CD4-positive, alpha-beta T cell treated with Interleukin-17A for 1 hour (primary cell): ENCODE measurements around the gene CEBPG.

Source experiments
- DNase-seq: peaks from one replicate; pipeline ENCODE4 v3.0.0-alpha.2; 2020

CEBPG gene

DNA sequence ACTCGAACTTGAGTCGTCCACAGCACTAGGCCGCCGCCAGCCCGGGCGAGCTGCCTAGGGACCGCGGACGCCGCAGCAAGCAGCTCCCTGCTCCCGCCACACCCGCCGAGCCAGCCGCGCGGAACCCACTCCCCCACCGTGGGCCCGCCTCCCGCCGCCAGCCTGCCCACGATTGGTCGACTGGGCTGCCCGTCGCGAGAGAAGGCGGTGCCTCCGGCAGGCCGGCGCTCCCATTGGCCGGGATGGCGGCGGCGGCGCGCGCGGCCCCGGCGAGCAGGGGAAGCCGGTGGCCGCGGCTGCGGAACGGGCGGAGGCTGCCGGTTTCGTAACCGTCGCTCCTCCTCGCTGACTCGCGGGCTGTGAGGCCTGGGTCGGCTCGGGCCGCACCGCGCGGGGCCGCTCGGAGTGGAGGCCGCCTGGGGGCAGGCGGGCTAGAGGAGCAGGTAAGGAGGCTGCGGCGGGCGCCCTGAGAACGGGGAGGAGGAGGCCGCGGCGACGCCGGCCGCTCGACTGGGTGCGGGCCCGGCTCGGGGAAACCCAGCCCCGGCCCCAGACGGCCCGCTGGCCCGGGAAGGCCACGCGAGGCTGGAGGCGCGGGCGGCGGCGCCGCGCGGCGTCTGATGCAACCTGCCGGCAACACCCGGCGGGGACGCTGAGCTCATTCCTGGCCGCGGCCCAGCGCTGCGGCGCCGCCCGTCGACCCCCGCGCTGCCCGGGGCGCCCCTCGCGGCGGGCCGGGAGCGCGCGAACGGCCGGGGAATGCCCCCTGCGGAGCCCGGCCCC, at the start of gene CEBPG:
TSS of gene CEBPG (plus strand) at position 257 of the 783 bp plus-strand sequence. CDS start 5,531 bp downstream, outside the sequence.
- peak; percentile 95 for DNase-seq

DNA sequence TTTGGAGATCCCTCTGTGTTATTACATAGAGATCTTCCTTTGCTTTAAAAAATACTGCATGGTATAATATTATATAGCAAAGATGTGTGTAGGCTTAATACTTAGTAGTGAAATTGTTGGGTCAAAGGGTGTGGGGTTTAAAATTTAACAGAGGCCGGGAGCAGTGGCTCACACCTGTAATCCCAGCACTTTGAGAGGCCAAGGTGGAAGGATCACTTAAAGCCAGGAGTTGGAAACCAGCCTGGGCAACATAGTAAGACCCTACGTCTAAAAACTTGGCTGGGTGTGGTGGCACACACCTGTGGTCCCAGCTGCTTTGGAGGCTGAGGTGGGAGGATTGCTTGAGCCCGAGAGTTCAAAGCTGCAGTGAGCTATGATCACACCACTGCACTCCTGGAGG, 48.9 kb upstream of the CEBPG start:
- DNase-seq: no peak

DNA sequence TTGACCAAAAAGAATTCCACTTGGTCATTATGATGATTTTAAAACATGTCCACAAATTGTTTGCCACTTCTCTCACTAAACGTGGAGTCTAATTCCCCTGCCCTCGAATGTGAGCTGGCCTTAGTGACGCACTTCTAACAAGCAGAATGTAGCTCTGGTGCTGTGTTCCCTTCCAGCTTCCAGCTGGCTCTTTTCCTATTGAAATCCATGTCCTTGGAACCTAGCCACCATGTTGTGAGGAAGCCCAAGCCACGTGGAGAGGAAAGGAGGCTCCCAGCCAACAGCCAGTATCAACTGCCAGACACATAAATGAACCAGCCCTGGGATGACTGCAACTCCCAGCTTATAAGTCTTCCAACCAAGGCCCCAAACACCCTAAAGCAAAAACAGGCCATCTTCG, 47.6 kb upstream of the CEBPG start:
- no peak for DNase-seq

DNA sequence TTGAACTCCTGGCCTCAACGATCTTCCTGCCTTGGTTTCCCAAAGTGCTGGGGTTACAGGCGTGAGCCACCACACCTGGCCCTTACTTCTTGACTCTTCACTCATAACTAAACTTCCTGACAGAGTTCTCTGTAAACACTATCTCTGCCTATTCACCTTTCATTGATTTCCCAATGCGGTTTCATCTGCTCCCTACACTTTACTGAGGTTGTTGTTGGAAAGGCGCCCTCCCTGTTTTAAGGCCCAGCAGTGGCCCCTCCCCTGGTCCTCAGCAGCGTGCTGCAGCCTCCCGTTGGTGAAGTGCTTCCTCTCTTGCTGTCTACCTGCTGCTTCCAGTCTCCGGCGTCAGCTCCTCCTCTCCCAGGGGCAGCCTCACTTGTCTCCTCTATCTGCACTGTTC, 44.4 kb upstream of the CEBPG start:
- DNase-seq: no peak

DNA sequence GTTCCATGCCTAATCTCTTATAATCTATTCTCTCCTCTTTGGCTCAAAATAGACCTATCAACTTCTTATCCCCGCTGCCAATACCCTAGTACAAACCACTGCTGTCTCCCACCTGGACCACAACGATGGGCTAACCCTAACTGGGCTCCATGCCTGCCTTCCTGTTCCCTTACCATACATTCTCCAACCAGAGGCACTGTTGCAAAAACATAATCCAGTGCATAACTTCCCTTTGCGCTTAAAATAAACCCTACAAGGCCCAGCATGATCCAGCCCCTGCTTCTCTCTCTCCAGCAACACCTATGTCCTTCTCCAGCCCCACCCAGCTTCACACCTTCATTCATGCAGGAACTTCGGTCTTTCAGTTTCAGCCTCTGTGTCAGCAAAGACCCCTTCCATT, 43.8 kb upstream of the CEBPG start:
- DNase-seq: no peak

DNA sequence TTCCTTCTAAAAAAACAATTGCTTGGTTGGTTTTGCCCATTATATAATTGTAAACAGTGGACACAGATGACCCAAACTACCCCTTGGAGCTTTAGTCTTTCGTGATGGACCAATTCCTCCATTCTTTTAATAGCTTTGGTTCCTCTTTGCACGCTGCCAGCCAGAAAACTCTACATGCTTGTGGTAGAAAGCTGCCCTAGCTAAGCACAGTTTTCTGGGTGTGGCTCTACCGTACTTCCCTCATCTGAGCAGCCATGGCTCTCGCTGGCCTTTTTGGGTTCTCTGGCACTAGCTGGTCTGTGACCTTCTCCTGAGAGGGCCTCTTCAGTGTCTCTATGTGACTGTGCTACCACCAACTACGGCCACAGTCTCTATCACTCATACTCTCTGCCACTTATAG, 41.3 kb upstream of the CEBPG start:
- peak; percentile 15 for DNase-seq

DNA sequence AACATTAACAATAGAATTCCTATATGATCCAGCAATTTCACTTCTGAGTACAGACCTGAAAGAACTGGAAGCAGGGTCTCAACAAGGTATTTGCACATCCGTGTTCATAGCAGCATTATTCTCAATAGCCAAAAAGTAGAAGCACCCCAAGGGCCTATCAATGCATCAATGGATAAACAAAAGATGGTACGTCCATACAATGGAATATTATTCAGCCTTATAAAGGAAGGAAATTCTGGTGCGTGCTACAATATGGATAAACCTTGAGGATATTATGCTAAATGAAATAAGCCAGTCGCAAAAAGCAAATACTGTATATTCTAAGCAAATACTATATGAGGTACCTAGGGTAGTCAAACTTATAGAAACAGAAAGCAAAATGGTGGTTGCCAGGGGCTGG, 40.4 kb upstream of the CEBPG start:
- no peak for DNase-seq

DNA sequence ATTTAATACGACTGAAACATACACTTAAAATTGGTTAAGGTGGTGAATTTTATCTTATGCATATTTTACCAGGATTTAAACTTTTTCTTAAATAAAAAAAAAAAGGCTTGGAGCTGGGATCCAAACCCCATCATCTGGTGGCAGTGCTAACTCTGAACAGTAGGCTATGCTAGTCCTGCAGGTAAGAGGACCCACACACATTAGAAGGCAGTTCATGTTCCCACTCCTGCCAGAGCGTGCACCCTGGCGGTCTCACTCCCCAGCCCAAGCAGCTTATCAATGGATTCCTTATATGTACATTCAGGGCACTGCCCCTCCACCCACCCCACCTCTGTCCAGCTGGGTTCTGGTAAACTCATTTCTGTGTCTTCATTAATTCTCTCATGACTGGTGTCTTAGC, 39.9 kb upstream of the CEBPG start:
- DNase-seq: no peak

DNA sequence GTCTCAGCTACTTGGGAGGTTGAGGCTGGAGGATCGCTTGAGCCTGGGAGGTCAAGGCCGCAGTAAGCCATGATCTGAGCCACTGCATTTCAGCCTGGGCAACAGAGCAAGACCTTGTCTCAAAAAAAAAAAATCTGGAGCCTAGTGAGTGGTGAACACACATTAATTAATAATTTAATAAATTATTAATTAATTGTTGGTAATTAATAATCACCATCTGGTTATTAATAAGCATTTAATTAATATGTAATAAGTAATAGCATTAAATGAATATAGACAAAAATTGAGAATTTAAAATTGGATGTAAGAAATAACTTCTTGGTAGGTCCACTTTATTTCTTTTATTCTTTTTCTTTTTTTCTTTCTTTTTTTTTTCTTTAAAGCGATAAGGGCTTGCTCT, 39.2 kb upstream of the CEBPG start:
- DNase-seq: no peak

DNA sequence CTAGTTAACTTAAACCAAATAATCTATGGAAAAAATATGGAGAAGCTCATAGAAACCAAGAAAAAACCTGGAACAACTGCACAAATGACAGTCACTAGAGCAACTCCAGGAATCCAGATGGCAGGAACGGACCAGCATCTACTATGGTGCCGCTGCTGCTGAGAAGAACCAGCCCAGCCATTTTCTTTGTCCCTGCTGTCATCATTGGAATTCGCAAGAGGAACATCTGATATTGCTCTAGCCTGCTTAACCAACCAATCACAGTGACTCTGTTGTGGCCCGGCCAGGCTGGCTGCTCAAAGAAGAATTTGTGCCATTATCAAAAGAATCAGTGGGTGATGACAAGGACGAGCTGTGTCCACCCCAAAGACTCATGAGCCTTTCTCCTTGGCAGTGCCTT, 38.1 kb upstream of the CEBPG start:
- DNase-seq: no peak

DNA sequence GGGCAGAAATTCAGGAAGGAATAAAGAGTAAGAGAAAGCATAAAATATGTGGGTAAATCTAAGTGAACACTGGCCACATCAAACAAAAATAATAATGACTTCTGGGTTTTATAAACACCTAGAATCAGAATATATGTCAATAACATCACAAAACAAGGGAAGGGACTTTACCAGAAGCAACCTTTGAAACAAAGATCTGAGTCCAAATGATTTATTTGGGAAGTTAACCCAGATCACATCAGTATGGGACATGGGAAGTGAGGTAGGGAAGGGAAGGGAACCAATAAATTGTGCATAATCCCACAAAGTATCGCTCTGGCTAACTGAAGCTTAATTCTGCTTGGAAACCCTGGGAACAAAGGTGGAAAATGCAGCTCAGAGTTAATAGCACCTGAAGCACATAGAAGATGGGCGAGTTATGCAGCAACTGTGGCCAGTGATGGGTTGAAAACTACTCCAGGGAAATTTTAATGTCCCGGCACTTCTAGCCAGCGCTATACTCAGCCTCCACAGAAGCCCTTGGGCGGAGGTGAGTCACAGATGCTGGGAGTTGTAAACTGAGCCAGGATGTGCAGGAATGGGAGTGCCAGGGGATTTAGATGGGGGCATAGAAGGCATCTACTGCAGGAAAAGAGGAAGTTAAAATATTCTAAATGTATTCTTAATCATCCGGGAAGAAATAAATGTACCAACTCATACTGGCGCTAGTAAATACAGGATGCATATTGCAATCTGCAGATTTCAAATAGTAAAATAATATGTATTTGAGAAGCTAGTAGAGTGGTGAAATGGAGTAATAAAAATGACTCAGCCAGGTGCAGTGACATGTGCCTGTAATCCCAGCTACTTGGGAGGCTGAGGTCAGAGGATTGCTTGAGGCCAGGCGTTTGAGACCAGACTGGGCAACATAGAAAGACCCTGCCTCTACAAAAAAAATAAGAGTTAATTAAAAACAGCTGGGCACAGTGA, 34.2 kb upstream of the CEBPG start:
- no peak for DNase-seq

DNA sequence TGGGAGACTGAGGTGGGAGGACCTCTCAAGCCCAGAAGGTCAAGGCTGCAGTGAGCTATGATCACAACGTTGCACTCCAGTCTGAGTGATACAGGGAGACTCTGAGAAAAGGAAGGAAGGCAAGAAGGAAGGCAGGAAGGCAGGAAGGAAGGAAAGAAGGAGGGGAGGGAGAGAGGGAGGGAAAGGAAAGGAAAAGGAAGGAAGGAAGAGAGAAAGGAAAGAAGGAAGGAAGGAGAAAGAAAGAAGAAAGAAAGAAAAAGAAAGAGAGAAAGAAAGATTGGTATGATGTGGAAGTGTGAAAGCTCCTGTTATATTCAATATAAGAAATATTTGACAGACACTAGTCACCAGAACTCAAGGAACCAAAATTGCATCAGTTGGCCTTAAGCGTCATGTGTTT, 32.5 kb upstream of the CEBPG start:
- no peak for DNase-seq

DNA sequence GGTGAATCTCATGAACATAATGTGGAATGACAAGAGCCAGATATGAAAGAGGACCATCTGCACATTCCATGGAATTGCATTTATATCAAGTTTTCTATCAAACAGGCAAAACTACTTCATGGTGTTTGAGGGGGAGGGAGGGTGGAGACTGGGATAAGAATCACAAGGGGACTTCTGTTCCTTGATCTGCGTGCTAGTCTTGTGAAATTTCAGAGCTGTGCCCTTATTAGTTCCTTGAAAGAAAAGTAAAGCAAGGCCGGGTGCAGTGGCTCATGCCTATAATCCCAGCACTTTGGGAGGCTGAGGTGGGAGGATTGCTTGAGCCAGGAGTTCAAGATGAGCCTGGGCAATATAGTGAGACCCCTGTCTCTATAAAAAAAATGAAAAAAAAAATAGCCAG, 30.2 kb upstream of the CEBPG start:
- no peak for DNase-seq

DNA sequence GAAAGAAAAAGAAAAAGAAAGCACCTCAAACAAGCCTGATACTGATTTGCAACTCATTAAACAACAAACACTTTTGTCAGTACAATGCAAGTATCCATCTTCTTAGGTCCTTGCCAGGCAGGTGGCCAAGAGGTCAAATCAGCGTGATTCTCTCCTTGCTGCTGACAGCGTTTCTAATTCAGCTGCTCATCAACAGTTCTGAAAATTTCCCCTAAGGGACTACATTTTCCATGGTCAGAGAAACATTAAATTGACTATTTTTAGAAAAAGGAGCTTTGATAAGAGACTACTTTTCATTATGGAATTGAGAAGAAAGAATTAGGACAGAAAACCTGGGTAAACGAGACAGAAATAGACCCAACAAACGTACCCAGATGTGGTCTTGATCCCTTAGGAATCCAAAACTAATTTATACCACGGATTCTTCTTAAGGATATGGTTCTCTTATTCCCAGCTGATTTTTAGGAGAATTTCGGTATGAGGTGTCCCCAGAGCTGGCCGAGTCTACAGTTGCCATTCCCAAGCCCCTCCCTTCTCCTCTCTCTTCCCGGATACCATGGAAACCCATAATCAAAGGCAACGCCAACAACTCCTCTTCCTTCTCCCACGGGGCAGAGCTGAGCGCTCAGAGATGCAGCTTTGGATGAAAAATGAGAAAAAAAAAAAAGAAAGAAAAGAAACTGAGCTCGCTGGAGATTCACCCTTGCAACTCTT, 29.5 kb upstream of the CEBPG start:
- DNase-seq: no peak

DNA sequence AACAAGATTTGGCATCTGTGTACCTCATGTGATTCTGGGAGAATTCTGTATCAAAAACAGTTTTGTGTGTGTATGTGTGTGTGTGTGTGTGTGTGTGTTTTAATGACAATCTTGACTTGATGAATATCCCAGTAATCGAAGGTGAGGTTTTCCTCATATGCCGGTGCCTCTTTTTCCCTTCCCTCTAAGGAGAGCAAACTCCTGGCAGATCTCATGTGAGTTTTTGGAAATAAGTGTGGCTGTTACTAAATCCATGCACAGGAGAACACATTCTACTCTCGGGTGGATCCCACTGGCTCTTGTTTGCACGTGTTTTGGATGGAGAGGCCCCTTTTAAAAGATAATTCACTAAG, 29.0 kb upstream of the CEBPG start:
- DNase-seq: no peak

DNA sequence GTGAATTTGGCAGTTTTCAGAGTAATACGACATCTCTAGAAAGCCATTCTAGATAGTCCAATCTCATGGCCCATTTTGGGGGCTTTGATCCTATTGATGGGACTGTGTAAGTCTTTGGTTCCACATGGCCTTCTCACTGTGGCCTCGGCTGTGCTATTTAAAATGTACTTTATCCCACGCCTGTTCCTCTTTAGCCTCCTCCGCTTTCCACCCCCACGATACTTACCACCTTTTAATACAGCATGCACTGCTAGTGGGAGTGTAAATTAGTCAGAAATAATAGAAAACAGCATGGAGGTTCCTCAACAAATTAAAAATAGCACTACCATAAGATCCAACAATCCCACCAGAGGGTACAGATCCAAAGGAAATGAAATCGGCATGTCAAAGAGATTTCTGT, 28.3 kb upstream of the CEBPG start:
- no peak for DNase-seq

DNA sequence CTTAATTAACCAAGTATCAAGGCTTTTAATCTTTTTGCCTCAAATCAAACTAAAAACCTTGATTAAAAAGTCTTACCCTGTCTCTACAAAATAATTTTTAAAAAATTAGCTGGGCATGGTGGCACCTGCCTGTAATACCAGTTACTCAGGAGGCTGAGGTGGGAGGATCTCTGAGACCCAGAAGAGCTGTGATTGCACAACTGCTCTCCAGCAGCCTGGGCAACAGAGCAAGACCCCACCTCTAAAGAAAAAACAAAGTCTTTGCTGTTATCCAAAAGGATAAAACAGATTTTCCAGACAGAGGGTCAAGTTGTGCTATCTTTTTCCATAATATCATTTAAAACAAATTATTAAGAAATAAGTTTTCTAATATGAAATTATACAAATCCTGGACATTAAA, 26.8 kb upstream of the CEBPG start:
- no peak for DNase-seq

DNA sequence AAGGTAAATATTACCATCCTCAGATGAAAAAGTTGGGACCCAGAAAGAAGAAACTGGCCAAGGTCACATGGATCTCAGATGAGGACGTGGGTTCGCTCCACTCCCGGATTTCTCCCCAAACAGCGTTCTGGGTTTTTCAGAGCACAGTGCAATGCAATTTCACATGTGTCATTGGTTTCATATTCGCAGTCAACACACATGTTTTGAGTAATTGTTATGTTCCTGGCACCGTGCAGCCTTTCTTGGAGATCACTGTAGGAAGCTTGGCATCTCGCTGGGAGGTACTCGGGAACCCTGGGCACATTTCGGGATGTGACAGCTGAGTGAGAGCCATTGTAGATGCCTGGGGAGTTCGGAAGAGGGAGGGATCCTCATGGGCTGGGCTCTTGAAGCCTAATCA, 26.2 kb upstream of the CEBPG start:
- DNase-seq: no peak

DNA sequence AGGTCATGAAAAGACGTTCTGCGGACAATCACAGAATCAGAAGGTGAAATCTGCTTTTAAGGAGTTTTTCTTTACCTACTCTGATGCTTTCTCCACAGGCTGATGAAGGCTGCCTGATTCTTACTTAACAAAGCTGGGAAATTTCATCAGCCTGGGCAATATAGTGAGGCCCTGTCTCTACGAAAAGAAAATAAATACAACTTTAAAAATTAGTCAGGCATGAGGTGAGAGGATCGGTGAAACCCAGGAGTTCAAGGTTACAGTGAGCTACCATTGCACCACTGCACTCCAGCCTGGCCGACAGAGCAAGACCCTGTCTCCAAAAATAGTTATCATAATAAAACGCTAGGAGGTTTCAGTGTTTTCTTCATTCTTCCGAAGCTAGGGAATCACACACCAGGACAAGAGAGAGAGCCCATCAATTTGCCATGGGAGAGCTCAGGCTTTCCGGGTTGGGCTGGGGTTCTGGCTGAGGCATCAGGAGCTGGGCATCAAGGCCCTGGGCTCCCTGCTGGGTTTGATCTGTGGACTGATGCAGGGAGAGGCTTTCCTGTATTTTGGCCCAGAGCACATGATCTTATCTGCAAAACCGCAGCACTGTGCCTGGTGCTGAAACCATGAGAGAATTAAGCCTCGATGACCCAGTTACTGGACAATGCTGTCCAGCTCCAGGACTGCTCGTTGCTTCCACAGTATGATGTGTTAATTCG, 25.1 kb upstream of the CEBPG start:
- no peak for DNase-seq

DNA sequence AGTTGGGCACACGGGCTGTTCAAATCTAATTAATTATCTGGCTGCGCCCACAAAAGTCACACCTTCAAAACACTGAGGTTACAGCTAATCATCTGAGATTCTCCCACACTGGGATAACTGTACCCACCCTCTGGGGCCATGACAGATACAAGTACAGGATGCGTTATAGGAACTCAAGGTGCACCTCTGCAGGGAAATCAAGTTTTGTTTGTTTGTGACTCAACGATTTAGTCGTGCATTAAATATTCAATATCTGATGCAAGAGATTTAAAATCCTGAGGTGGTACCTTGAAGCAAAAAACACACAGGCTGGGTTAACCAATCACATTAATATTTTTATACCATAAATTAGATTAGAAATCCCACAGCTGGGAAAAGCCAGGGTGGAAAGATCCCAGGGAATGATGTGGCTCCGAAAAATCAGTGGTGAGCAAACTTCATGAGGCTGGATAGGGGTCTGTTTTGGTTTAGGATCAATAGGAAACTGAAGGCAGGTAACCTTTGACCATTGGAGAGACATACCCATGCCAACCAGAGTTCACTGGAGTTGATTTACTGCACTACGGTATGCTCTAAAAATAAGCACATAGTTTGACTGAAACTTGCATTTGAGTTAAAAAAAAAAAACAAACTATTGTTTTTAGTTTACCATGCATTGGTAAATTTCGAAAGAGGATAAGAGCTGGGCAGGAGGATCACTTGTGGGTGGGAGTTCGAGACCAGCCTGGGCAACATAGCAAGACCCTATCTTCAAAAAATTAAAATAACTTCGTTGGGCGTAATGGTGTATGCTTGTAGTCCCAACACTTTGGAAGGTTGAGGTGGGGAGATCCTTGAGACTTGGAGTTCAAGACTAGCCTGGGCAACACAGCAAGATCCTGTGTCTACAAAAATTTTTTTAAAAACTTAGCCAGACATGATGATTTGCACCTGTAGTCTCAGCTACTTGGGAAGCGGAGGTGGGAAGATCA, 23.9 kb upstream of the CEBPG start:
- no peak for DNase-seq

DNA sequence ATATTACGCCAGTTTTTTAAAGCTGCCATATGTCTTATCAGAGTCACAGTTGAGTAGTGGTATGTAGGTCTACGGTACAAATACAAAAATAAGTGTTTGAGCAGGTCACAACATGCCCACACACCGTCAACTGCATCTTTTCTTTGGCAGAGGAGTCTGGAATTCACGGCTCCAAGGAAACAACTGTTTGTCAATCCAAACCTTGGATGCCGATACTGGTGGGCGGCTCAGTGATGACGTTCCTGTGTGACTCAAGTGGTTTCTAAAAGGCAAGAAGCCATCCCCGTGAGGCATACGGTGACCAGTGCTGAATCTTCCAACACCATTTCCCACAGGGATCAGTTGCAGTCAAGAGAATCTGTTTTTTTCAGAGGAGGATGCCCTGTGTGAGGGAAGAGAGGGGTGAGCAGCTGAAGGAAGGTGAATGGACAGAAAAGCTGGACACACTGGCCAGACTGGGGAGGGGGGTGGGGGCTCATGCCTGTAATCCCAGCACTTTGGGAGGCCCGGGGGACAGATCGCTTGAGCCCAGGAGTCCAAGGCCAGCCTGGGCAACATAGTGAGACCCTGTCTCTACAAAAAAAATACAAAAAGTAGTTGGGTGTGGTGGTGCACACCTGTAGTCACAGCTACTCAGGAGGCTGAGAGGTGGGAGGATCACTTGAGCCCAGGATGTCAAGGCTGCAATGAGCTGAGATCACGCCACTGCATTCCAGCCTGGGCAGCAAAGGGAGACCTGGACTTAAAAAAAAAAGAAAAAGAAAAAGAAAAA, 22.8 kb upstream of the CEBPG start:
- no peak for DNase-seq
